Liver (tissue), 9 donors: ENCODE data around the gene KIF3B. TPM values are rescaled to one million over a fixed set of nuclear protein-coding genes. Genes with fewer than 3 reads are reported as not detected.

Experiments used
- DNase-seq: peaks from one replicate; pipeline ENCODE4 v3.0.0-alpha.2; 2017; ENCODE audit warnings: low spot score
- H3K27ac ChIP-seq, 2 donors: one replicate each; pipeline ENCODE4 v1.7.0; 2013; ENCODE audit warnings: inconsistent platforms in 2 of 2, low read length in 2 of 2, control low read depth in 1 of 2, low read depth in 1 of 2, mild to moderate bottlenecking in 1 of 2
- H3K27me3 ChIP-seq, 4 donors: one replicate each; pipeline versions ENCODE4 v1.6.1 to v1.7.0; 2013; ENCODE audit warnings: low read length in 3 of 4, inconsistent platforms in 1 of 4, mild to moderate bottlenecking in 1 of 4, moderate library complexity in 1 of 4; ENCODE audit not compliant: control insufficient read depth in 4 of 4, insufficient read depth in 4 of 4
- H3K36me3 ChIP-seq, 4 donors: one replicate each; pipeline versions ENCODE4 v1.6.1 to v1.7.0; 2013; ENCODE audit warnings: low read length in 3 of 4, mild to moderate bottlenecking in 3 of 4, low read depth in 1 of 4, moderate library complexity in 1 of 4; ENCODE audit not compliant: control insufficient read depth in 4 of 4, insufficient read depth in 3 of 4
- H3K4me1 ChIP-seq, 4 donors: one replicate each; pipeline versions ENCODE4 v1.6.1 to v1.7.0; 2013; ENCODE audit warnings: low read length in 3 of 4, mild to moderate bottlenecking in 3 of 4, moderate library complexity in 1 of 4; ENCODE audit not compliant: control insufficient read depth in 4 of 4, insufficient read depth in 4 of 4
- H3K4me3 ChIP-seq, 3 donors: one replicate each; pipeline versions ENCODE4 v1.6.1 to v1.7.0; 2013; ENCODE audit warnings: low read length in 3 of 3, control low read depth in 1 of 3, low read depth in 1 of 3, mild to moderate bottlenecking in 1 of 3
- H3K9ac ChIP-seq, 2 donors: one replicate each; pipeline ENCODE4 v1.7.0; 2013; ENCODE audit warnings: low read length in 2 of 2, mild to moderate bottlenecking in 2 of 2, moderate library complexity in 2 of 2, control low read depth in 1 of 2, low read depth in 1 of 2
- H3K9me3 ChIP-seq, 4 donors: one replicate each; pipeline versions ENCODE4 v1.6.1 to v1.7.0; 2013; ENCODE audit warnings: low read length in 3 of 4; ENCODE audit not compliant: control insufficient read depth in 4 of 4
- ATF3 ChIP-seq: IDR thresholded peaks from 2 replicates; pipeline ENCODE4 v1.6.1; 2016; ENCODE audit warnings: antibody characterized with exemption
- EGR1 ChIP-seq, 2 donors: IDR thresholded peaks; 2 replicates each; pipeline ENCODE4 v1.6.1; 2016 to 2018; ENCODE audit warnings: antibody characterized with exemption in 2 of 2, low read depth in 2 of 2
- FOXA1 ChIP-seq: IDR thresholded peaks from 2 replicates; pipeline ENCODE4 v1.6.1; 2016; ENCODE audit warnings: antibody characterized with exemption
- FOXA2 ChIP-seq: IDR thresholded peaks from 2 replicates; pipeline ENCODE4 v1.6.1; 2016; ENCODE audit warnings: antibody characterized with exemption
- GABPA ChIP-seq, 2 donors: IDR thresholded peaks in 1 of 2; conservative IDR thresholded peaks in 1 of 2; 2 replicates each; pipeline ENCODE4 v1.6.1; 2016; ENCODE audit warnings: antibody characterized with exemption in 2 of 2, mild to moderate bottlenecking in 1 of 2, moderate library complexity in 1 of 2
- HNF4A ChIP-seq, 2 donors: conservative IDR thresholded peaks; 2 replicates each; pipeline ENCODE4 v1.6.1; 2016; ENCODE audit warnings: antibody characterized with exemption in 2 of 2, mild to moderate bottlenecking in 2 of 2
- HNF4G ChIP-seq: IDR thresholded peaks from 2 replicates; pipeline ENCODE4 v1.6.1; 2016; ENCODE audit warnings: antibody characterized with exemption
- JUND ChIP-seq, 2 donors: IDR thresholded peaks; 2 replicates each; pipeline ENCODE4 v1.6.1; 2016; ENCODE audit warnings: antibody characterized with exemption in 2 of 2
- MAX ChIP-seq: IDR thresholded peaks from 2 replicates; pipeline ENCODE4 v1.6.1; 2016; ENCODE audit warnings: antibody characterized with exemption
- NR2F2 ChIP-seq: IDR thresholded peaks from 2 replicates; pipeline ENCODE4 v1.6.1; 2016; ENCODE audit warnings: antibody characterized with exemption
- RAD21 ChIP-seq, 2 donors: IDR thresholded peaks; 2 replicates each; pipeline ENCODE4 v1.6.1; 2016; ENCODE audit warnings: antibody characterized with exemption in 2 of 2, mild to moderate bottlenecking in 2 of 2
- REST ChIP-seq: IDR thresholded peaks from 2 replicates; pipeline ENCODE4 v1.6.1; 2016; ENCODE audit warnings: antibody characterized with exemption, mild to moderate bottlenecking
- RXRA ChIP-seq, 2 donors: IDR thresholded peaks; 2 replicates each; pipeline ENCODE4 v1.6.1; 2017 to 2018; ENCODE audit warnings: antibody characterized with exemption in 2 of 2, mild to moderate bottlenecking in 1 of 2
- SP1 ChIP-seq: IDR thresholded peaks from 2 replicates; pipeline ENCODE4 v1.6.1; 2018; ENCODE audit warnings: antibody characterized with exemption, mild to moderate bottlenecking
- TAF1 ChIP-seq: conservative IDR thresholded peaks from 2 replicates; pipeline ENCODE4 v1.6.1; 2016; ENCODE audit warnings: antibody characterized with exemption, mild to moderate bottlenecking
- YY1 ChIP-seq: IDR thresholded peaks from 2 replicates; pipeline ENCODE4 v1.6.1; 2016; ENCODE audit warnings: antibody characterized with exemption, mild to moderate bottlenecking
- ZBTB33 ChIP-seq: IDR thresholded peaks from 2 replicates; pipeline ENCODE4 v1.6.1; 2016; ENCODE audit warnings: antibody characterized with exemption
- WGBS: extraction: QIAGEN DNeasy Blood & Tissue Kit; methylation state at CpG from one replicate; pipeline ENCODE4 v1.1.7; 2013; 5-methylcytosine and 5-hydroxymethylcytosine counted together
- polyA plus RNA-seq, 2 donors: library from polyadenylated mRNA; stranded (reverse) in 1 of 2; unstranded in 1 of 2; fragments of 200-250 nt in 1 of 2; fragments of >200 nt in 1 of 2; fragmentation: Nextera tagmentation in 1 of 2; extraction: Ambion mirVana in 1 of 2; gene quantifications; one replicate each; pipeline versions ENCODE4 v1.2.1 to v1.2.3, GENCODE V29; 2013 to 2015
- total RNA-seq, 2 donors: library from RNA; depleted of rRNA; stranded (reverse); fragments of >200 nt; gene quantifications; one replicate each; pipeline ENCODE4 v1.2.3, GENCODE V29; 2014
- TF ChIP-seq, protein P1 (sequence below): fragments of 150-350 bp; IDR thresholded peaks from 2 replicates; pipeline ENCODE4 v1.5.1; 2017; ENCODE audit warnings: improper control_type of control experiment, low read depth, low read length; ENCODE audit not compliant: missing input control
- donor health status: healthy.
- donor health status: healthy.
- donor health status: healthy.
- donor health status: healthy.
- donor health status: healthy.

The KIF3B gene
- total and polyA plus RNA-seq, 4 donors, result 8.3 to 24.2 (median 12.9) TPM

DNA sequence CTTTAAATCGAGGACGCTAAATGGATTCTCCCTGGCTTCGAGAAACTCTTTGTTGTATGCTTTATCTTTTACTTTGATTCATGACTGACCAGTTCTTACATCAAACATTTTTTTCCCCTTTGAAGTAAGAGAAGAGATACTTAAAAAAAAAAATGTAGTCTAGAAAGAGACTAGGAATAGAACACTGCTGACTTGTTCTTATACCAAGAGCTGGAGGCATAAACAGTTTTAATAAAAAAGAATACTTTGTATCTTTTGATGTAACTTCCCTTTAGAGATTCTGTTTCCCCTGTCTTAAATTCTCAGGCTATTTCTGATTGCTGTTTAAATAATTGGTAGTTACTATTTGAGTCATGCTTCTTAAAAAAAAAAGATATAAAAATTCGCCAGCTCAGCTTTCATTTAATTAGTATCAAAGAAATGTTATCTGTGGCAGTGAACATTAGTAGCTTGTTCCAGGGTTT, 85.5 kb downstream of the KIF3B start:
- peaks cover 14 to 51% (median 45%) of the 10 kb centered on the region in 4 donors for H3K4me1 ChIP-seq
- WGBS, result 53% methylated on average over 4 of the region's 4 CpGs
- no peaks in the 10 kb centered on the region for H3K27me3 ChIP-seq
- no peaks in the 10 kb centered on the region for H3K36me3 ChIP-seq
- no peak for TF ChIP-seq EGR1 (IDR thresholded peaks at IDR 0.05; ENCODE audit: low read depth in 2 of 2)
- no peak for TF ChIP-seq YY1
- TF ChIP-seq NR2F2, result no peak
- no peak for TF ChIP-seq FOXA1
- TF ChIP-seq RXRA (IDR thresholded peaks at IDR 0.05), result no peak
- TF ChIP-seq SP1, result no peak
- TF ChIP-seq, protein P1, sequence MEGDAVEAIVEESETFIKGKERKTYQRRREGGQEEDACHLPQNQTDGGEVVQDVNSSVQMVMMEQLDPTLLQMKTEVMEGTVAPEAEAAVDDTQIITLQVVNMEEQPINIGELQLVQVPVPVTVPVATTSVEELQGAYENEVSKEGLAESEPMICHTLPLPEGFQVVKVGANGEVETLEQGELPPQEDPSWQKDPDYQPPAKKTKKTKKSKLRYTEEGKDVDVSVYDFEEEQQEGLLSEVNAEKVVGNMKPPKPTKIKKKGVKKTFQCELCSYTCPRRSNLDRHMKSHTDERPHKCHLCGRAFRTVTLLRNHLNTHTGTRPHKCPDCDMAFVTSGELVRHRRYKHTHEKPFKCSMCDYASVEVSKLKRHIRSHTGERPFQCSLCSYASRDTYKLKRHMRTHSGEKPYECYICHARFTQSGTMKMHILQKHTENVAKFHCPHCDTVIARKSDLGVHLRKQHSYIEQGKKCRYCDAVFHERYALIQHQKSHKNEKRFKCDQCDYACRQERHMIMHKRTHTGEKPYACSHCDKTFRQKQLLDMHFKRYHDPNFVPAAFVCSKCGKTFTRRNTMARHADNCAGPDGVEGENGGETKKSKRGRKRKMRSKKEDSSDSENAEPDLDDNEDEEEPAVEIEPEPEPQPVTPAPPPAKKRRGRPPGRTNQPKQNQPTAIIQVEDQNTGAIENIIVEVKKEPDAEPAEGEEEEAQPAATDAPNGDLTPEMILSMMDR, result no peak
- no peak for TF ChIP-seq REST
- TF ChIP-seq ZBTB33, result no peak
- no peak for TF ChIP-seq MAX
- TF ChIP-seq TAF1, result no peak
- TF ChIP-seq FOXA2, result no peak
- no peak for TF ChIP-seq ATF3
- TF ChIP-seq HNF4A (conservative IDR thresholded peaks at IDR 0.05), result no peak
- TF ChIP-seq RAD21 (IDR thresholded peaks at IDR 0.05), result no peak
- no peak for TF ChIP-seq HNF4G
- no peak for TF ChIP-seq JUND (IDR thresholded peaks at IDR 0.05)
- no peak for TF ChIP-seq GABPA (IDR thresholded peaks at IDR 0.05 in 1 of 2, conservative IDR thresholded peaks at IDR 0.05 in 1 of 2)
- DNase-seq, result no peak
- no peak overlapping the region for H3K27ac ChIP-seq
- no peak overlapping the region for H3K4me3 ChIP-seq
- H3K9me3 ChIP-seq, result no peaks in the 10 kb centered on the region
- no peak overlapping the region for H3K9ac ChIP-seq
